SK-N-SH (cell line): Measurements from ENCODE around the gene ANO6. TPM values are rescaled to one million over a fixed set of nuclear protein-coding genes. Genes with fewer than 3 reads are reported as not detected.

ENCODE experiments used
- CTCF ChIA-PET: fragments of 300-600, 350-600 bp; formaldehyde crosslinking; extraction: SDS; loops from one replicate; lab custom pipeline; 2021; lab: Yijun Ruan, JAX
- POLR2A ChIA-PET: fragments of 350-600 bp; sonication (Branson Sonifier 250); formaldehyde crosslinking; extraction: SDS; loops from one replicate; lab custom pipeline; 2020; ENCODE audit warnings: antibody characterized with exemption, inconsistent platforms; lab: Yijun Ruan, JAX
- DNase-seq: peaks from one replicate; pipeline ENCODE4 v3.0.0; 2012
- H2AFZ ChIP-seq: fragments of 200-600 bp; sonication (generic); 2 replicates; pipeline ENCODE4 v1.8.1; 2016; ENCODE audit warnings: antibody characterized with exemption, mild to moderate bottlenecking, low read depth
- H3F3A ChIP-seq: fragments of 200-600 bp; sonication (generic); replicated peaks from 2 replicates; pipeline ENCODE3; 2016; ENCODE audit warnings: antibody characterized with exemption, mild to moderate bottlenecking; ENCODE audit not compliant: insufficient read depth
- H3K27ac ChIP-seq, 2 experiments: fragments of 200-500 bp in 1 of 2; fragments of 200-600 bp in 1 of 2; sonication (Bioruptor generic) in 1 of 2; sonication (generic), shearing (Covaris generic) in 1 of 2; 2 replicates each; pipeline versions ENCODE4 v1.5.1 to v1.6.1; 2014 to 2016; ENCODE audit warnings: low read depth in 2 of 2, inconsistent platforms in 1 of 2, low read length in 1 of 2, mild to moderate bottlenecking in 1 of 2, mixed read lengths in 1 of 2
- H3K27me3 ChIP-seq: fragments of 200-600 bp; sonication (generic), shearing (Covaris generic); 2 replicates; pipeline ENCODE4 v1.6.1; 2016; ENCODE audit warnings: mixed run types; ENCODE audit not compliant: insufficient read depth
- H3K36me3 ChIP-seq, 2 experiments: fragments of 200-500 bp in 1 of 2; fragments of 200-600 bp in 1 of 2; sonication (Bioruptor generic) in 1 of 2; sonication (generic) in 1 of 2; replicated peaks in 1 of 2; 2 replicates each; pipeline versions ENCODE3 to v1.5.1; 2014 to 2016; ENCODE audit warnings: low read length in 1 of 2, mild to moderate bottlenecking in 1 of 2; ENCODE audit not compliant: insufficient read depth in 2 of 2, control insufficient read depth in 1 of 2
- H3K4me1 ChIP-seq, 2 experiments: fragments of 200-500 bp in 1 of 2; fragments of 200-600 bp in 1 of 2; sonication (Bioruptor generic) in 1 of 2; sonication (generic), shearing (Covaris generic) in 1 of 2; 2 replicates each; pipeline versions ENCODE4 v1.5.1 to v1.6.1; 2014 to 2016; ENCODE audit warnings: low read depth in 1 of 2, low read length in 1 of 2, mixed run types in 1 of 2; ENCODE audit not compliant: insufficient read depth in 2 of 2, control insufficient read depth in 1 of 2
- H3K4me2 ChIP-seq: fragments of 200-600 bp; sonication (generic), shearing (Covaris generic); 2 replicates; pipeline ENCODE4 v1.6.1; 2017; ENCODE audit warnings: mixed run types
- H3K4me3 ChIP-seq, 2 experiments: fragments of 200-500 bp in 1 of 2; fragments of 200-600 bp in 1 of 2; sonication (Bioruptor generic) in 1 of 2; sonication (generic), shearing (Covaris generic) in 1 of 2; 2 replicates each; pipeline versions ENCODE4 v1.5.1 to v1.8.1; 2014 to 2016; ENCODE audit warnings: low read depth in 2 of 2, inconsistent platforms in 1 of 2, low read length in 1 of 2, mild to moderate bottlenecking in 1 of 2, mixed read lengths in 1 of 2, moderate library complexity in 1 of 2
- H3K79me2 ChIP-seq: fragments of 200-600 bp; sonication (generic); 2 replicates; pipeline ENCODE4 v1.8.1; 2017; ENCODE audit warnings: mild to moderate bottlenecking; ENCODE audit not compliant: insufficient read depth
- H3K9ac ChIP-seq: fragments of 200-600 bp; sonication (generic); 2 replicates; pipeline ENCODE4 v1.6.1; 2017; ENCODE audit warnings: mixed run types
- H3K9me2 ChIP-seq: fragments of 200-600 bp; sonication (generic); 2 replicates; pipeline ENCODE4 v1.6.1; 2017; ENCODE audit warnings: mixed run types
- H3K9me3 ChIP-seq: fragments of 200-600 bp; sonication (generic); 2 replicates; pipeline ENCODE4 v1.6.1; 2017; ENCODE audit warnings: mixed run types, mild to moderate bottlenecking, moderate library complexity
- H4K20me1 ChIP-seq: fragments of 200-600 bp; sonication (generic); 2 replicates; pipeline ENCODE4 v1.6.1; 2017; ENCODE audit warnings: mild to moderate bottlenecking, mixed run types; ENCODE audit not compliant: insufficient read depth
- CHD2 ChIP-seq: fragments of 150-350 bp; IDR thresholded peaks from 2 replicates; pipeline ENCODE4 v1.6.1; 2018; ENCODE audit warnings: low read length; ENCODE audit not compliant: partially characterized antibody
- EP300 ChIP-seq, 2 experiments: IDR thresholded peaks; 2 replicates each; pipeline versions ENCODE4 v1.4.0 to v1.6.1; 2012; ENCODE audit warnings: borderline replicate concordance in 1 of 2, low read depth in 1 of 2, low read length in 1 of 2
- EZH2phosphoT487 ChIP-seq: fragments of 200-600 bp; sonication (generic); IDR thresholded peaks from 2 replicates; pipeline ENCODE4 v1.6.1; 2017; ENCODE audit warnings: low read depth, mixed run types, mild to moderate bottlenecking, antibody characterized with exemption, moderate library complexity, borderline replicate concordance
- FOSL2 ChIP-seq: IDR thresholded peaks from 2 replicates; pipeline ENCODE4 v1.4.0; 2012; ENCODE audit warnings: low read depth, mild to moderate bottlenecking, moderate library complexity, borderline replicate concordance
- FOXM1 ChIP-seq: IDR thresholded peaks from 2 replicates; pipeline ENCODE4 v1.4.0; 2012; ENCODE audit warnings: low read depth, mild to moderate bottlenecking
- MXI1 ChIP-seq: IDR thresholded peaks from 2 replicates; pipeline ENCODE4 v1.6.1; 2012; ENCODE audit warnings: mild to moderate bottlenecking, low read depth, low read length, improper control_type of control experiment
- NFIC ChIP-seq: IDR thresholded peaks from 2 replicates; pipeline ENCODE4 v1.4.0; 2012; ENCODE audit warnings: borderline replicate concordance
- NRF1 ChIP-seq: IDR thresholded peaks from 2 replicates; pipeline ENCODE4 v1.6.1; 2012; ENCODE audit warnings: low read depth, mild to moderate bottlenecking, low read length
- POLR2AphosphoS5 ChIP-seq: IDR thresholded peaks from 2 replicates; pipeline ENCODE4 v1.6.1; 2012; ENCODE audit warnings: low read depth, low read length
- RAD21 ChIP-seq: IDR thresholded peaks from 2 replicates; pipeline ENCODE4 v1.6.1; 2012; ENCODE audit warnings: mild to moderate bottlenecking, low read length
- RCOR1 ChIP-seq: fragments of 150-350 bp; IDR thresholded peaks from 2 replicates; pipeline ENCODE4 v1.6.1; 2017; ENCODE audit warnings: antibody characterized with exemption, low read length
- TCF12 ChIP-seq: IDR thresholded peaks from 2 replicates; pipeline ENCODE4 v1.4.0; 2012
- TEAD4 ChIP-seq: IDR thresholded peaks from 2 replicates; pipeline ENCODE4 v1.4.0; 2012; ENCODE audit warnings: mild to moderate bottlenecking, borderline replicate concordance; ENCODE audit not compliant: insufficient read depth
- WGBS: methylation state at CpG from one replicate; pipeline ENCODE4 v1.1.6; 2017; ENCODE audit warnings: low lambda C conversion rate; 5-methylcytosine and 5-hydroxymethylcytosine counted together
- polyA plus RNA-seq, 3 experiments: library from polyadenylated mRNA; depleted of rRNA; stranded (reverse); fragments of >200 nt; gene quantifications; 2 replicates each; pipeline ENCODE4 v1.2.3, GENCODE V29; 2012
- TF ChIP-seq, protein P1 (sequence below): fragments of 150-350 bp; IDR thresholded peaks from 2 replicates; pipeline ENCODE4 v1.6.1; 2017; ENCODE audit warnings: antibody characterized with exemption, low read length, low read depth, borderline replicate concordance
- TF ChIP-seq, protein P2 (sequence below): IDR thresholded peaks from 2 replicates; pipeline ENCODE4; 2012
- TF ChIP-seq, protein P3 (sequence below): IDR thresholded peaks from 2 replicates; pipeline ENCODE4 v1.6.1; 2012; ENCODE audit warnings: mild to moderate bottlenecking, low read depth, low read length, moderate library complexity
- TF ChIP-seq, protein P4 (sequence below): IDR thresholded peaks from 2 replicates; pipeline ENCODE4 v1.4.0; 2012; ENCODE audit warnings: low read depth, borderline replicate concordance
- TF ChIP-seq, protein P5 (sequence below): IDR thresholded peaks from 2 replicates; pipeline ENCODE4 v1.4.0; 2012; ENCODE audit warnings: low read depth
- TF ChIP-seq, protein P6 (sequence below): fragments of 200-600 bp; sonication (generic); IDR thresholded peaks from 2 replicates; pipeline ENCODE4 v1.6.1; 2017; ENCODE audit warnings: antibody characterized with exemption, mild to moderate bottlenecking, moderate library complexity

The ANO6 gene
- polyA plus RNA-seq, 1 of the 3 experiments (the other 2 are of a cell fraction): 20.1 TPM

DNA sequence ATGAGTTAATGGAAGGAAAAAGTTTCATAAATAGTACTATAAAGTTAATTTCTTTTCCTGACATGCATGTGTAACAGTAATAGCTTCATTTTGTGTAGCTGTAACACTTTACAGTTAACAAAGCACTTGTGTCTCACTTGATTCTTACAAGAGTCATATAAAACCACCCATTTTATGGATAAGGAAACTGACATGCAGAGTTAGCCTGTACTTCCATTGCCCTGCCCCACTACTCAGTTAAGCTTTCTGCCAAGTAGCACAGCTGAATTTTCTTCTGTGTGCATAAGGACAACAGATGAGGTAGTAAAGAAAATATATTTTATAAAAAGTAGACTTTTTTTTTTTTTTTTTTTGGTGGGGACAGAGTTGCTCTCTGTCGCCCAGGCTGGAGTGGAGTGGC lies 32.2 kb downstream of the ANO6 start:
- H3K9me2 ChIP-seq: no peaks in the 10 kb centered on the region
- H2AFZ ChIP-seq: no peak overlapping the region
- no peak for TF ChIP-seq NFIC
- no peak for TF ChIP-seq EZH2phosphoT487
- TF ChIP-seq, protein P1, sequence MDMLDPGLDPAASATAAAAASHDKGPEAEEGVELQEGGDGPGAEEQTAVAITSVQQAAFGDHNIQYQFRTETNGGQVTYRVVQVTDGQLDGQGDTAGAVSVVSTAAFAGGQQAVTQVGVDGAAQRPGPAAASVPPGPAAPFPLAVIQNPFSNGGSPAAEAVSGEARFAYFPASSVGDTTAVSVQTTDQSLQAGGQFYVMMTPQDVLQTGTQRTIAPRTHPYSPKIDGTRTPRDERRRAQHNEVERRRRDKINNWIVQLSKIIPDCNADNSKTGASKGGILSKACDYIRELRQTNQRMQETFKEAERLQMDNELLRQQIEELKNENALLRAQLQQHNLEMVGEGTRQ: no peak
- TF ChIP-seq, protein P2, sequence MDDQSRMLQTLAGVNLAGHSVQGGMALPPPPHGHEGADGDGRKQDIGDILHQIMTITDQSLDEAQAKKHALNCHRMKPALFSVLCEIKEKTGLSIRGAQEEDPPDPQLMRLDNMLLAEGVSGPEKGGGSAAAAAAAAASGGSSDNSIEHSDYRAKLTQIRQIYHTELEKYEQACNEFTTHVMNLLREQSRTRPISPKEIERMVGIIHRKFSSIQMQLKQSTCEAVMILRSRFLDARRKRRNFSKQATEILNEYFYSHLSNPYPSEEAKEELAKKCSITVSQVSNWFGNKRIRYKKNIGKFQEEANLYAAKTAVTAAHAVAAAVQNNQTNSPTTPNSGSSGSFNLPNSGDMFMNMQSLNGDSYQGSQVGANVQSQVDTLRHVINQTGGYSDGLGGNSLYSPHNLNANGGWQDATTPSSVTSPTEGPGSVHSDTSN: no peak
- no peak for TF ChIP-seq RAD21
- TF ChIP-seq TCF12: no peak
- no peak for TF ChIP-seq FOSL2
- TF ChIP-seq, protein P3, sequence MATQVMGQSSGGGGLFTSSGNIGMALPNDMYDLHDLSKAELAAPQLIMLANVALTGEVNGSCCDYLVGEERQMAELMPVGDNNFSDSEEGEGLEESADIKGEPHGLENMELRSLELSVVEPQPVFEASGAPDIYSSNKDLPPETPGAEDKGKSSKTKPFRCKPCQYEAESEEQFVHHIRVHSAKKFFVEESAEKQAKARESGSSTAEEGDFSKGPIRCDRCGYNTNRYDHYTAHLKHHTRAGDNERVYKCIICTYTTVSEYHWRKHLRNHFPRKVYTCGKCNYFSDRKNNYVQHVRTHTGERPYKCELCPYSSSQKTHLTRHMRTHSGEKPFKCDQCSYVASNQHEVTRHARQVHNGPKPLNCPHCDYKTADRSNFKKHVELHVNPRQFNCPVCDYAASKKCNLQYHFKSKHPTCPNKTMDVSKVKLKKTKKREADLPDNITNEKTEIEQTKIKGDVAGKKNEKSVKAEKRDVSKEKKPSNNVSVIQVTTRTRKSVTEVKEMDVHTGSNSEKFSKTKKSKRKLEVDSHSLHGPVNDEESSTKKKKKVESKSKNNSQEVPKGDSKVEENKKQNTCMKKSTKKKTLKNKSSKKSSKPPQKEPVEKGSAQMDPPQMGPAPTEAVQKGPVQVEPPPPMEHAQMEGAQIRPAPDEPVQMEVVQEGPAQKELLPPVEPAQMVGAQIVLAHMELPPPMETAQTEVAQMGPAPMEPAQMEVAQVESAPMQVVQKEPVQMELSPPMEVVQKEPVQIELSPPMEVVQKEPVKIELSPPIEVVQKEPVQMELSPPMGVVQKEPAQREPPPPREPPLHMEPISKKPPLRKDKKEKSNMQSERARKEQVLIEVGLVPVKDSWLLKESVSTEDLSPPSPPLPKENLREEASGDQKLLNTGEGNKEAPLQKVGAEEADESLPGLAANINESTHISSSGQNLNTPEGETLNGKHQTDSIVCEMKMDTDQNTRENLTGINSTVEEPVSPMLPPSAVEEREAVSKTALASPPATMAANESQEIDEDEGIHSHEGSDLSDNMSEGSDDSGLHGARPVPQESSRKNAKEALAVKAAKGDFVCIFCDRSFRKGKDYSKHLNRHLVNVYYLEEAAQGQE: no peak
- no peak for TF ChIP-seq FOXM1
- no peak for TF ChIP-seq TEAD4
- TF ChIP-seq, protein P4, sequence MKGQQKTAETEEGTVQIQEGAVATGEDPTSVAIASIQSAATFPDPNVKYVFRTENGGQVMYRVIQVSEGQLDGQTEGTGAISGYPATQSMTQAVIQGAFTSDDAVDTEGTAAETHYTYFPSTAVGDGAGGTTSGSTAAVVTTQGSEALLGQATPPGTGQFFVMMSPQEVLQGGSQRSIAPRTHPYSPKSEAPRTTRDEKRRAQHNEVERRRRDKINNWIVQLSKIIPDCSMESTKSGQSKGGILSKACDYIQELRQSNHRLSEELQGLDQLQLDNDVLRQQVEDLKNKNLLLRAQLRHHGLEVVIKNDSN: no peak
- TF ChIP-seq, protein P5, sequence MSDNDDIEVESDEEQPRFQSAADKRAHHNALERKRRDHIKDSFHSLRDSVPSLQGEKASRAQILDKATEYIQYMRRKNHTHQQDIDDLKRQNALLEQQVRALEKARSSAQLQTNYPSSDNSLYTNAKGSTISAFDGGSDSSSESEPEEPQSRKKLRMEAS: no peak
- TF ChIP-seq EP300 (IDR thresholded peaks at IDR 0.05; ENCODE audit: borderline replicate concordance in 1 of 2, low read depth in 1 of 2, low read length in 1 of 2): no peak
- no peak for TF ChIP-seq NRF1
- no peak for TF ChIP-seq CHD2
- TF ChIP-seq, protein P6, sequence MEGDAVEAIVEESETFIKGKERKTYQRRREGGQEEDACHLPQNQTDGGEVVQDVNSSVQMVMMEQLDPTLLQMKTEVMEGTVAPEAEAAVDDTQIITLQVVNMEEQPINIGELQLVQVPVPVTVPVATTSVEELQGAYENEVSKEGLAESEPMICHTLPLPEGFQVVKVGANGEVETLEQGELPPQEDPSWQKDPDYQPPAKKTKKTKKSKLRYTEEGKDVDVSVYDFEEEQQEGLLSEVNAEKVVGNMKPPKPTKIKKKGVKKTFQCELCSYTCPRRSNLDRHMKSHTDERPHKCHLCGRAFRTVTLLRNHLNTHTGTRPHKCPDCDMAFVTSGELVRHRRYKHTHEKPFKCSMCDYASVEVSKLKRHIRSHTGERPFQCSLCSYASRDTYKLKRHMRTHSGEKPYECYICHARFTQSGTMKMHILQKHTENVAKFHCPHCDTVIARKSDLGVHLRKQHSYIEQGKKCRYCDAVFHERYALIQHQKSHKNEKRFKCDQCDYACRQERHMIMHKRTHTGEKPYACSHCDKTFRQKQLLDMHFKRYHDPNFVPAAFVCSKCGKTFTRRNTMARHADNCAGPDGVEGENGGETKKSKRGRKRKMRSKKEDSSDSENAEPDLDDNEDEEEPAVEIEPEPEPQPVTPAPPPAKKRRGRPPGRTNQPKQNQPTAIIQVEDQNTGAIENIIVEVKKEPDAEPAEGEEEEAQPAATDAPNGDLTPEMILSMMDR: no peak
- no peak for TF ChIP-seq MXI1
- TF ChIP-seq POLR2AphosphoS5: no peak
- TF ChIP-seq RCOR1: no peak
- H3K9me3 ChIP-seq: no peaks in the 10 kb centered on the region
- WGBS: 94% methylated on average over 1 of the region's 1 CpG
- H3K79me2 ChIP-seq: peaks cover 84% of the 10 kb centered on the region
- H3F3A ChIP-seq: no peaks in the 10 kb centered on the region
- H3K4me1 ChIP-seq: no peaks in the 10 kb centered on the region
- peaks cover 0 to 11% of the 10 kb centered on the region in 2 experiments for H3K36me3 ChIP-seq
- H3K27me3 ChIP-seq: no peaks in the 10 kb centered on the region
- ChIA-PET POLR2A (no interaction called here), CTCF (no interaction called here)
- no peak for DNase-seq
- H3K9ac ChIP-seq: no peak overlapping the region
- H4K20me1 ChIP-seq: 0 out of 2 replicates have a peak, but pooled peaks cover 1% of the 10 kb centered on the region
- H3K4me3 ChIP-seq: no peak overlapping the region
- H3K4me2 ChIP-seq: no peak overlapping the region
- no peak overlapping the region for H3K27ac ChIP-seq
